ENCODE data around the gene NOC2L.
"Not testable (repeated sequence)": the region's sequence is repeated elsewhere in the genome, so short reads cannot be mapped to it uniquely, and the experiment has no call there.

Gene NOC2L

DNA sequence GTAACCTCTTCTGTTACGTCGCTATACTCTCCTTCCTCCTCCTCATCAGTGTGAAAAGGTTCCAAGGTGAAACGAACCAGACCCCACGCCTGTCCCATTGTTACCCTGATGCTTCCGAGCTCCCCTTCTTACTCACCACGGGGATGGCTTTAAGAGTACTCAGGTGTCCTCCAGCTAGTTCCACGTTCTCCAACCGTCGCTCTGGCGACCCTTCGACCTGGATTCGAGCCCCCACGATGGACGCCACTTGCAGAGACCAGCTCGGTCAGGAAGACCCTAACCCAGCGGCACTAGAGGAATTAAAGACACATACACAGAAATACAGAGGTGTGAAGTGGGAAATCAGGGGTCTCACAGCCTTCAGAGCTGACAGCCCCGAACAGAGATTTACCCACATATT, 61.1 kb downstream of the NOC2L start:
- not testable (repeated sequence) for DNase-seq (ENCODE audit: low read depth); H3K4me3 ChIP-seq (ENCODE audit: low read depth, low read length)

- H3K4me3 ChIP-seq (ENCODE audit: low read depth, low read length), result no peak overlapping the region
- no peak for DNase-seq (ENCODE audit: low read depth)
These were observed 61.8 kb downstream of the NOC2L start for GRCh38 chr1:897226-897625.

All from skeletal muscle cell (primary cell).